ENCODE measurements around the gene PLXDC1. TPM values are rescaled to one million over a fixed set of nuclear protein-coding genes. Genes with fewer than 3 reads are reported as not detected.
A peak's percentile ranks its signal among the peaks of the same experiment; 100 is the strongest.
"Not testable (repeated sequence)": the region's sequence is repeated elsewhere in the genome, so short reads cannot be mapped to it uniquely, and the experiment has no call there.

Gene PLXDC1
- total RNA-seq, 1 donor from 2014 or later: 37.4 TPM

DNA sequence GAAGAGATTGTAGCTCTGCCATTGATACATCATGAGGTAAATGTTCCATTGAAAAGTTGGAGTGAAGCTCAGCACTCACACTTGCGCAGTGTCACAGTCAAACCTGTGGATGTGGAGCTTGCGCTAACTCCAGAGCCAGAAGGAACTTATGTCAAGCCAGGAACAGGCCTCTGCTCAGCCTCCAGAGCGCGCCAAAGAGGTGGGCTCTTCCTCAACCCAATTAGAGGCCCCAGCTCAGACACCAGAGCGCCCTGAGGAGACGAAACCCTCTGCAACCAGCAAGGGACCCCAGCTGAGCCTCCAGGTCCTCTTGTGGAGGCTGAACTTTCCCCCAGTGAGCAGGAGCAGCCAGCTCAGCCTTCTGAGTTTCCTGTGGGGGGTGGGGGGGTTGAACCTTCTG is 122.7 kb downstream of the PLXDC1 start:
- peaks cover 8% of the 10 kb centered on the region for H3K27me3 Mint-ChIP-seq (ENCODE audit: low read depth)
- no peaks in the 10 kb centered on the region for H3K36me3 Mint-ChIP-seq (ENCODE audit: low read depth)
- peaks cover 14% of the 10 kb centered on the region for H3K4me1 Mint-ChIP-seq (ENCODE audit: low read depth)
- TF ChIP-seq, protein P1, sequence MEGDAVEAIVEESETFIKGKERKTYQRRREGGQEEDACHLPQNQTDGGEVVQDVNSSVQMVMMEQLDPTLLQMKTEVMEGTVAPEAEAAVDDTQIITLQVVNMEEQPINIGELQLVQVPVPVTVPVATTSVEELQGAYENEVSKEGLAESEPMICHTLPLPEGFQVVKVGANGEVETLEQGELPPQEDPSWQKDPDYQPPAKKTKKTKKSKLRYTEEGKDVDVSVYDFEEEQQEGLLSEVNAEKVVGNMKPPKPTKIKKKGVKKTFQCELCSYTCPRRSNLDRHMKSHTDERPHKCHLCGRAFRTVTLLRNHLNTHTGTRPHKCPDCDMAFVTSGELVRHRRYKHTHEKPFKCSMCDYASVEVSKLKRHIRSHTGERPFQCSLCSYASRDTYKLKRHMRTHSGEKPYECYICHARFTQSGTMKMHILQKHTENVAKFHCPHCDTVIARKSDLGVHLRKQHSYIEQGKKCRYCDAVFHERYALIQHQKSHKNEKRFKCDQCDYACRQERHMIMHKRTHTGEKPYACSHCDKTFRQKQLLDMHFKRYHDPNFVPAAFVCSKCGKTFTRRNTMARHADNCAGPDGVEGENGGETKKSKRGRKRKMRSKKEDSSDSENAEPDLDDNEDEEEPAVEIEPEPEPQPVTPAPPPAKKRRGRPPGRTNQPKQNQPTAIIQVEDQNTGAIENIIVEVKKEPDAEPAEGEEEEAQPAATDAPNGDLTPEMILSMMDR (IDR thresholded peaks at IDR 0.05): no peak
- no peak overlapping the region for H3K4me3 Mint-ChIP-seq (ENCODE audit: unreplicated experiment)
- H3K9me3 Mint-ChIP-seq (ENCODE audit: low read depth): no peaks in the 10 kb centered on the region
- no peak for DNase-seq (ENCODE audit: low spot score)
- no peak overlapping the region for H3K27ac Mint-ChIP-seq (ENCODE audit: unreplicated experiment)

DNA sequence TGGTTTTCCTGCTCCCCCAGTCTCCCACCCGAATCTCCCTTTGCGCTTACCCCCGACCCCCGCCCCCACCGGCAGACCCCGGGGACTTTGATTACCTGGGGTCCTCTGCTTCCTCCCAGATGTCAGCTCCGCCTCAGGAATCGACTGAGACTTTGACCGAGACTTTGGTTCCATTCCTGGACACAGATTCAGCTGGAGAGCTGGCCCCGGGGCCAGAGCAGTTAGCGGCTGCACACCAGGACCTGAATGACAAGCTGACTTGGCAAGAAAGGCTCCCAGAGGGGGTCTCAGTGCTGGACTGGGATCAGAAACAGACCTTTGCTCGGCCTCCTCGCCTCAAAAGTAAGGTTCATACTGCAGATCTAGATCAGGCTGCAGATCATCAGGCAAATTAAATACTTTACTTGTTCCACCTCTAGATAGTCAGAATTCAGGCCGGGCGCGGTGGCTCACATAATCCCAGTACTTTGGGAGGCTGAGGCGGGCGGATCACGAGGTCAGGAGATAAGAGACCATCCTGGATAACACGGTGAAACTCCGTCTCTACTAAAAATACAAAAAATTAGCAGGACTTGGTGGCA is 123.9 kb downstream of the PLXDC1 start:
- DNase-seq (ENCODE audit: low spot score): no peak
- H3K27me3 Mint-ChIP-seq (ENCODE audit: low read depth): peaks cover 4% of the 10 kb centered on the region
- H3K4me3 Mint-ChIP-seq (ENCODE audit: unreplicated experiment): peak overlapping the region; percentile 68
- H3K9me3 Mint-ChIP-seq (ENCODE audit: low read depth): no peaks in the 10 kb centered on the region
- TF ChIP-seq, protein P1 (IDR thresholded peaks at IDR 0.05): no peak
- no peak overlapping the region for H3K27ac Mint-ChIP-seq (ENCODE audit: unreplicated experiment)
- peaks cover 14% of the 10 kb centered on the region for H3K4me1 Mint-ChIP-seq (ENCODE audit: low read depth)
- no peaks in the 10 kb centered on the region for H3K36me3 Mint-ChIP-seq (ENCODE audit: low read depth)

DNA sequence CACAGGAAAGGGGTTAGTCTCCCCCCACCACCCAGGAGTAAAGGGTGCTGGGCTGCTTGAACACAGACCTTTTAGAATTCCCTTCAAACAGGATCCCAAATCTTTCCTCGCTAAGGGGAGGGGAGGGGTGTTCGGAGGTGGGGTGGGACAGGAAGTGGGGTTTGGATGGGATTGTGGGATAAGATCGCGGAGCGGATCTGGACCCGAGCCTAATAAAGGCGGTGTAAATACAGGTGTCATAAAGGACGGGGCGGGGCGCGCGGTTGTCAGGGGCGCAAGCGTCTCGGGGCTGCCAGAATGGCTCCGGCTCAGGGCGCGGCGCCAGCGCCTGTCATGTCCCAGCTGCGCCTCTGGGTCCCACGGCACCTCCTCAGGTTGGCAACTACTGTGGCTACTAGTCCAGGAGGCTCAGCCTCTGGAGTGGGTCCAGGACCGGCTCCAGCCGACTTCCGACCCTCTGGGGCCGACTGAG is 124.4 kb downstream of the PLXDC1 start:
- H3K4me1 Mint-ChIP-seq (ENCODE audit: low read depth): peaks cover 14% of the 10 kb centered on the region

DNA sequence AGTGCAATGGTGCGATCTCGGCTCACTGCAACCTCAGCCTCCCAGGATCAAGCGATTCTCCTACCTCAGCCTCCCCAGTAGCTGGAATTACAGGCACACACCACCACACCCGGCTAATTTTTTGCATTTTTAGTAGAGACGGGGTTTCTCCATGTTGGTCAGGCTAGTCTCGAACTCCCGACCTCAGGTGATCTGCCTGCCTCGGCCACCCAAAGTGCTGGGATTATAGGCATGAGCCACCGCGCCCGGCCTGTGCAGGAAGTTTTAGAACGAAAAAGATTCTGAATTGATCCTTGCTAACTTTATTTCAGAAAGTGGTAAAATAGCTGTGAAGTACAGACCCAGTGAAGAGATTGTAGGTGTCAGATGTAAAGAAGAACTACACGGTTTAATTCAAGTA is 125.1 kb downstream of the PLXDC1 start:
- H3K27ac Mint-ChIP-seq (ENCODE audit: unreplicated experiment); H3K36me3 Mint-ChIP-seq (ENCODE audit: low read depth); H3K27me3 Mint-ChIP-seq (ENCODE audit: low read depth); H3K9me3 Mint-ChIP-seq (ENCODE audit: low read depth); DNase-seq (ENCODE audit: low spot score): not testable (repeated sequence)
- Mint-ChIP-seq H3K4me1 (ENCODE audit: low read depth) (peaks cover 14% of the 10 kb centered on the region), H3K4me3 (ENCODE audit: unreplicated experiment) (peak overlapping the region; percentile 68)

More for the DNA sequence above, 124.4 kb downstream of the PLXDC1 start:
- Mint-ChIP-seq H3K27ac (ENCODE audit: unreplicated experiment) (no peak overlapping the region), H3K36me3 (ENCODE audit: low read depth) (no peaks in the 10 kb centered on the region), H3K27me3 (ENCODE audit: low read depth) (no peaks in the 10 kb centered on the region), H3K9me3 (ENCODE audit: low read depth) (no peaks in the 10 kb centered on the region), H3K4me3 (ENCODE audit: unreplicated experiment) (peak overlapping the region; percentile 68)
- no peak for DNase-seq (ENCODE audit: low spot score)
- TF ChIP-seq, protein P1 (IDR thresholded peaks at IDR 0.05): no peak

DNA sequence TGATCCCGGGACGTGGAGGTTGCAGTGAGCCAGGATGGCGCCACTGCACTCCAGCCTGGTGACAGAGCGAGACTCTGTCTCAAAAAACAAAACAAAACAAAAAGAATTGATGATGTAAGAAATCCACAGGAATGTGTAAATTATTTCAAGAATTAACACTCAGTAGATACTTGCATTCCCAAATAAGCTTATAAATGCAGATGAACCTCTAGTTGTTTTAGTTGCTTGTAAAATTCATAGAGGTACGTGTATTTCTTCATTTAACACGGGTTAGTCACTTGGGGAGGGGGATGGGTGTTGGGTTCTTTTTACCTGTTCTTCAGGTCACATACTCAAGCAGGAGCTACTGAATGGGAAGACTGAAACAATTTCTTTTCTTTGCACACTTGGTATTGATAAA is 128.5 kb downstream of the PLXDC1 start:
- H3K9me3 Mint-ChIP-seq (ENCODE audit: low read depth): peaks cover 9% of the 10 kb centered on the region
- no peaks in the 10 kb centered on the region for H3K36me3 Mint-ChIP-seq (ENCODE audit: low read depth)
- no peak overlapping the region for H3K27ac Mint-ChIP-seq (ENCODE audit: unreplicated experiment)
- peaks cover 14% of the 10 kb centered on the region for H3K4me1 Mint-ChIP-seq (ENCODE audit: low read depth)
- peaks cover 2% of the 10 kb centered on the region for H3K27me3 Mint-ChIP-seq (ENCODE audit: low read depth)
- TF ChIP-seq, protein P1 (IDR thresholded peaks at IDR 0.05): no peak
- no peak for DNase-seq (ENCODE audit: low spot score)
- H3K4me3 Mint-ChIP-seq (ENCODE audit: unreplicated experiment): no peak overlapping the region

DNA sequence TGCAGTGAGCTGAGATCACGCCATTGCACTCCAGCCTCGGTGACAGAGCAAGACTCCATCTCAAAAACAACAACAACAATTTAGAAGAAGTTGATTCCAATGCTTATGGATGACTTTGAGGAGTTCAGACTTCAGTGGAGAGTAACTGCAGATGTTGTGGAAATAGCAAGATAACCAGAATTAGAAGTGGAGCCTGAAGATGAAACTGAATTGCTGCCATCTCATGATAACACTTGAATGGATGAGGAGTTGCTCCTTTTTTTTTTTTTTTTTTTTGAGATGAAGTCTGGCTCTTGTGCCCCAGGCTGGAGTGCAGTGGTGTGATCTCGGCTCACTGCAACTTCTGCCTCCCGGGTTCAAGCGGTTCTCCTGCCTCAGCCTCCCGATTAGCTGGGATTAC is 131.4 kb downstream of the PLXDC1 start:
- not testable (repeated sequence) for H3K27ac Mint-ChIP-seq (ENCODE audit: unreplicated experiment); H3K9me3 Mint-ChIP-seq (ENCODE audit: low read depth); H3K4me3 Mint-ChIP-seq (ENCODE audit: unreplicated experiment)

More for the DNA sequence above, 131.4 kb downstream of the PLXDC1 start:
- not testable (repeated sequence) for DNase-seq (ENCODE audit: low spot score); H3K36me3 Mint-ChIP-seq (ENCODE audit: low read depth); H3K27me3 Mint-ChIP-seq (ENCODE audit: low read depth); H3K4me1 Mint-ChIP-seq (ENCODE audit: low read depth)

Measured in chondrocyte (in vitro differentiated cells).